Measurements from ENCODE around the gene TXNDC16. TPM values are rescaled to one million over a fixed set of nuclear protein-coding genes. Genes with fewer than 3 reads are reported as not detected.

The TXNDC16 gene
- total RNA-seq, 1 donor from 2014 or later = 1.7 TPM

DNA sequence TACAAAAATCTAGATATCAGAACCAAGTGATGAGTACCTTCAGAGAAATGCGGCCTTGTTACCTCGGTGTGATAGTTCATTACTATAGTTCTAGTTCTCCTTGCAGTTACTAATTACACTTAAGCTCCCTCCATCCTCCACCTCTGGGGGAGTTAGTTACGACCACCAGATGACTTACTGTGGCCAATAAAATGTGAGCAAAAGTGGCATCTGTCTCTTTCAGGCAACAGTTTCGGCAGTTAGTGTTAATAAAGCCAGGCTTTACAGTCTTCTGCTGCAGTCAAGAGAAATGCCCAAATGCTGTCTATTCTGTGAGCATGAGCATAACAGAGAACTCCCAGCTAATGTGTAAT is 6.0 kb downstream of the TXNDC16 start:
- no peak overlapping the region for H3K4me2 ChIP-seq (ENCODE audit: low read length)
- peaks cover under 1% of the 10 kb centered on the region for H3K4me1 ChIP-seq (ENCODE audit: insufficient read depth, low read length)
- no peak for TF ChIP-seq EZH2 (IDR thresholded peaks at IDR 0.05; ENCODE audit: insufficient read depth, low read length)
- TF ChIP-seq, protein P1, sequence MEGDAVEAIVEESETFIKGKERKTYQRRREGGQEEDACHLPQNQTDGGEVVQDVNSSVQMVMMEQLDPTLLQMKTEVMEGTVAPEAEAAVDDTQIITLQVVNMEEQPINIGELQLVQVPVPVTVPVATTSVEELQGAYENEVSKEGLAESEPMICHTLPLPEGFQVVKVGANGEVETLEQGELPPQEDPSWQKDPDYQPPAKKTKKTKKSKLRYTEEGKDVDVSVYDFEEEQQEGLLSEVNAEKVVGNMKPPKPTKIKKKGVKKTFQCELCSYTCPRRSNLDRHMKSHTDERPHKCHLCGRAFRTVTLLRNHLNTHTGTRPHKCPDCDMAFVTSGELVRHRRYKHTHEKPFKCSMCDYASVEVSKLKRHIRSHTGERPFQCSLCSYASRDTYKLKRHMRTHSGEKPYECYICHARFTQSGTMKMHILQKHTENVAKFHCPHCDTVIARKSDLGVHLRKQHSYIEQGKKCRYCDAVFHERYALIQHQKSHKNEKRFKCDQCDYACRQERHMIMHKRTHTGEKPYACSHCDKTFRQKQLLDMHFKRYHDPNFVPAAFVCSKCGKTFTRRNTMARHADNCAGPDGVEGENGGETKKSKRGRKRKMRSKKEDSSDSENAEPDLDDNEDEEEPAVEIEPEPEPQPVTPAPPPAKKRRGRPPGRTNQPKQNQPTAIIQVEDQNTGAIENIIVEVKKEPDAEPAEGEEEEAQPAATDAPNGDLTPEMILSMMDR (IDR thresholded peaks at IDR 0.05; ENCODE audit: insufficient read depth, low read depth, low read length) = no peak
- no peaks in the 10 kb centered on the region for H3K4me1 Mint-ChIP-seq (ENCODE audit: low read depth, unreplicated experiment)
- no peaks in the 10 kb centered on the region for H3K9me3 ChIP-seq (ENCODE audit: insufficient read depth, low read depth, low read length)
- H3K4me3 ChIP-seq (ENCODE audit: insufficient read depth, low read depth, low read length) = no peak overlapping the region
- H4K20me1 ChIP-seq (ENCODE audit: insufficient read depth, low read length) = no peaks in the 10 kb centered on the region
- H3K9me3 Mint-ChIP-seq (ENCODE audit: unreplicated experiment) = no peaks in the 10 kb centered on the region
- H3K27ac ChIP-seq (ENCODE audit: low read depth, low read length) = no peak overlapping the region
- no peaks in the 10 kb centered on the region for H3K36me3 ChIP-seq (ENCODE audit: insufficient read depth, low read length)
- H3K36me3 Mint-ChIP-seq (ENCODE audit: low read depth, unreplicated experiment) = no peaks in the 10 kb centered on the region
- H3K27me3 Mint-ChIP-seq (ENCODE audit: low read depth, unreplicated experiment) = no peaks in the 10 kb centered on the region
- no peak overlapping the region for H3K27ac Mint-ChIP-seq (ENCODE audit: unreplicated experiment)
- no peak overlapping the region for H3K4me3 Mint-ChIP-seq (ENCODE audit: unreplicated experiment)
- H3K27me3 ChIP-seq (ENCODE audit: insufficient read depth, low read length) = no peaks in the 10 kb centered on the region
- H3K9ac ChIP-seq (ENCODE audit: low read length) = no peak overlapping the region
- no peak overlapping the region for H2AFZ ChIP-seq (ENCODE audit: low read depth, low read length)
- FAIRE-seq = no peak
- no peak for DNase-seq (ENCODE audit: low read depth)
- no peaks in the 10 kb centered on the region for H3K79me2 ChIP-seq (ENCODE audit: insufficient read depth, low read length)

DNA sequence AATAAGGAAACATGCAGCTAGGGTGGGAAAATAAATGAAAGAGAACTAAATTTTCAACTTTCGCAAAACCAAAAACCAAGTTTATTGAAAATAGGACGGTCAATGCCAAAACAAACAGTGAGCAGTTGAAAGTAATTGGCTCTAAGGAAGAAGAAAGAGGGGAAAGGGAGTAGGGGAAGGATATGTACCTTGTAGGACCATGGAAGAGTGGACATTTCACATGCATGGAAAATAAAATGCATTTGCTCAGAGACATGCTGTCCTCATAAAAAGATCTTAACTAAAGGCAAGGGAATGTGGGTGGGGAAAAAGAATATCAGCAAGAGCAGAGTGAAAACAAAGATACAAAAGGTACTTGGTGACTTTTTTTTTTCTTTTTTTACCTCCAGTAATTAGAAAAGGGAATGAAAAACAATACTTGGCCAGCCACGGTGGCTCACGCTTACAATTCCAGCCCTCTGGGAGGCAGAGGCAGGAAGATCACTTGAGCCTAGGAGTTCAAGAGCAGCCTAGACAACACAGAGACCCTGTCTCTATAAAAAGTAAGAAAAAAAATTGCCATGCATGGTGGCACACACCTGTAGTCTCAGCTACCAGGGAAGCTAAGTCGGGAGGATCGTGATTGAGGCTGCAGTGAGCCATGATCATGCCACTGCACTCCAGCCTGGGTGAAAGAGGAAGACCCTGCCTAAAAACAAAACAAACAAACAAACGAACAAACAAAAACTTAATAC is 6.6 kb downstream of the TXNDC16 start:
- Histone ChIP-seq H3K4me2 (ENCODE audit: low read length) (no peak overlapping the region), H3K79me2 (ENCODE audit: insufficient read depth, low read length) (no peaks in the 10 kb centered on the region), H3K27ac (ENCODE audit: low read depth, low read length) (no peak overlapping the region), H3K27me3 (ENCODE audit: insufficient read depth, low read length) (no peaks in the 10 kb centered on the region), H3K36me3 (ENCODE audit: insufficient read depth, low read length) (no peaks in the 10 kb centered on the region), H3K9me3 (ENCODE audit: insufficient read depth, low read depth, low read length) (no peaks in the 10 kb centered on the region), H4K20me1 (ENCODE audit: insufficient read depth, low read length) (no peaks in the 10 kb centered on the region), H3K4me3 (ENCODE audit: insufficient read depth, low read depth, low read length) (no peak overlapping the region), H2AFZ (ENCODE audit: low read depth, low read length) (no peak overlapping the region), H3K9ac (ENCODE audit: low read length) (no peak overlapping the region), H3K4me1 (ENCODE audit: insufficient read depth, low read length) (no peaks in the 10 kb centered on the region)
- no peaks in the 10 kb centered on the region for H3K4me1 Mint-ChIP-seq (ENCODE audit: low read depth, unreplicated experiment)
- no peak overlapping the region for H3K4me3 Mint-ChIP-seq (ENCODE audit: unreplicated experiment)
- no peaks in the 10 kb centered on the region for H3K9me3 Mint-ChIP-seq (ENCODE audit: unreplicated experiment)
- no peak for FAIRE-seq
- DNase-seq (ENCODE audit: low read depth) = no peak
- TF ChIP-seq, protein P1 (IDR thresholded peaks at IDR 0.05; ENCODE audit: insufficient read depth, low read depth, low read length) = no peak
- no peak for TF ChIP-seq EZH2 (IDR thresholded peaks at IDR 0.05; ENCODE audit: insufficient read depth, low read length)
- H3K27ac Mint-ChIP-seq (ENCODE audit: unreplicated experiment) = no peak overlapping the region
- H3K27me3 Mint-ChIP-seq (ENCODE audit: low read depth, unreplicated experiment) = no peaks in the 10 kb centered on the region
- H3K36me3 Mint-ChIP-seq (ENCODE audit: low read depth, unreplicated experiment) = no peaks in the 10 kb centered on the region

DNA sequence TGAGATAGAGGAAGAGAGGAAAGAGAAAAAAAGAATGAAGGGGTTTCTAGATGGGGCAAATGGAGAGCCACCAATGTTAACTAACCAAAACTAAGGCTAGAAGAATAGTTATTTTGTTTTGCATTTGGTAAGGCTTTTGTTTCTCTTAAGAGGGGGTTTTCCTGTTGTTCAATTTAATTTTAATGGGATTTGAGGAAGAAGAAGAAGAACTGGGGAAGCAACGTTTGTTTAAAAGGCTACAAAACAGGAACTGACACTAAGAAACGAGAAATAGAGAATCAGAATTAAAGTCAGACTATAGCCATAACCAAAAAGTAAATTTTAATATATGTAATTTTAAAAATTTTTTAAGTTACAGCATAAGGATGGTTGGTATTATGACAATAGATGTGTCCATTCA is 13.7 kb downstream of the TXNDC16 start:
- Mint-ChIP-seq H3K27ac (ENCODE audit: unreplicated experiment) (no peak overlapping the region), H3K4me3 (ENCODE audit: unreplicated experiment) (no peak overlapping the region), H3K27me3 (ENCODE audit: low read depth, unreplicated experiment) (no peaks in the 10 kb centered on the region), H3K36me3 (ENCODE audit: low read depth, unreplicated experiment) (no peaks in the 10 kb centered on the region), H3K9me3 (ENCODE audit: unreplicated experiment) (no peaks in the 10 kb centered on the region), H3K4me1 (ENCODE audit: low read depth, unreplicated experiment) (no peaks in the 10 kb centered on the region)
- Histone ChIP-seq H2AFZ (ENCODE audit: low read depth, low read length) (no peak overlapping the region), H3K27me3 (ENCODE audit: insufficient read depth, low read length) (no peaks in the 10 kb centered on the region), H3K36me3 (ENCODE audit: insufficient read depth, low read length) (no peaks in the 10 kb centered on the region), H4K20me1 (ENCODE audit: insufficient read depth, low read length) (no peaks in the 10 kb centered on the region), H3K9me3 (ENCODE audit: insufficient read depth, low read depth, low read length) (no peaks in the 10 kb centered on the region), H3K4me3 (ENCODE audit: insufficient read depth, low read depth, low read length) (no peak overlapping the region), H3K79me2 (ENCODE audit: insufficient read depth, low read length) (no peaks in the 10 kb centered on the region), H3K4me1 (ENCODE audit: insufficient read depth, low read length) (no peaks in the 10 kb centered on the region), H3K9ac (ENCODE audit: low read length) (no peak overlapping the region), H3K27ac (ENCODE audit: low read depth, low read length) (no peak overlapping the region), H3K4me2 (ENCODE audit: low read length) (no peak overlapping the region)
- FAIRE-seq (no peak), DNase-seq (ENCODE audit: low read depth) (no peak)
- TF ChIP-seq, protein P1 (IDR thresholded peaks at IDR 0.05; ENCODE audit: insufficient read depth, low read depth, low read length) = no peak
- no peak for TF ChIP-seq EZH2 (IDR thresholded peaks at IDR 0.05; ENCODE audit: insufficient read depth, low read length)

Measured in astrocyte (in vitro differentiated cells and primary cell).